Measurements from ENCODE around the gene JAM3. TPM values are rescaled to one million over a fixed set of nuclear protein-coding genes. Genes with fewer than 3 reads are reported as not detected.

Gene JAM3
- total RNA-seq, 4 donors from 2014 or later = 13.3 to 36.0 (median 16.8) TPM

GRCh38 chr11:134196756-134197155 is 127.9 kb downstream of the JAM3 start:
- Histone ChIP-seq H3K36me3 (peaks cover 8 to 28% of the 10 kb centered on the region in 2 donors), H3K9me3 (no peaks in the 10 kb centered on the region), H3K4me1 (no peaks in the 10 kb centered on the region), H3K27ac (no peak overlapping the region), H3K27me3 (no peaks in the 10 kb centered on the region), H3K4me3 (replicated peaks in 1 of 3) (no peak overlapping the region)
- TF ChIP-seq, protein P1, sequence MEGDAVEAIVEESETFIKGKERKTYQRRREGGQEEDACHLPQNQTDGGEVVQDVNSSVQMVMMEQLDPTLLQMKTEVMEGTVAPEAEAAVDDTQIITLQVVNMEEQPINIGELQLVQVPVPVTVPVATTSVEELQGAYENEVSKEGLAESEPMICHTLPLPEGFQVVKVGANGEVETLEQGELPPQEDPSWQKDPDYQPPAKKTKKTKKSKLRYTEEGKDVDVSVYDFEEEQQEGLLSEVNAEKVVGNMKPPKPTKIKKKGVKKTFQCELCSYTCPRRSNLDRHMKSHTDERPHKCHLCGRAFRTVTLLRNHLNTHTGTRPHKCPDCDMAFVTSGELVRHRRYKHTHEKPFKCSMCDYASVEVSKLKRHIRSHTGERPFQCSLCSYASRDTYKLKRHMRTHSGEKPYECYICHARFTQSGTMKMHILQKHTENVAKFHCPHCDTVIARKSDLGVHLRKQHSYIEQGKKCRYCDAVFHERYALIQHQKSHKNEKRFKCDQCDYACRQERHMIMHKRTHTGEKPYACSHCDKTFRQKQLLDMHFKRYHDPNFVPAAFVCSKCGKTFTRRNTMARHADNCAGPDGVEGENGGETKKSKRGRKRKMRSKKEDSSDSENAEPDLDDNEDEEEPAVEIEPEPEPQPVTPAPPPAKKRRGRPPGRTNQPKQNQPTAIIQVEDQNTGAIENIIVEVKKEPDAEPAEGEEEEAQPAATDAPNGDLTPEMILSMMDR (IDR thresholded peaks at IDR 0.05) = no peak
- no peak for TF ChIP-seq POLR2A (IDR thresholded peaks at IDR 0.05)
- 89% methylated on average over 4 of the region's 4 CpGs for WGBS, 2 donors
- intact Hi-C loops (cut with DNase I) = no loop called here
- no peak for DNase-seq

DNA sequence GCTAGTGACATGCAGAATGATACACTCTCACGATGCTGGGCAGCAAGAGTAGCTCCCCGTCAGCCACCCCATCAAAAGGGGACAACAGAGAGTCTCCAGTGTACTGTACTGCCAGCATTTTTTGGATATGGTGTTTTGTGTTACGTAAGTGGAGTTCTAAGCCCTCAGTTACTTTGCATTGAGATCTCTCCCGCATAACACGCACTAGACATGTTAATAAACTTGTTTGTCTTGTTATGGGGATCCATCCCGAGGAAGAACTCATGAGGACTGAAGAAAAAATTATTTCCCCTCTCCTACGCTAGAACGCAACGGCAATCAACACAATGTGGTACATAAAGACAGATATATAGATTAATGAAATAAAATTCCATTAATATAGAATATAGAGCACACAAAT is 130.7 kb downstream of the JAM3 start:
- Histone ChIP-seq H3K36me3 (peaks cover 6 to 31% of the 10 kb centered on the region in 2 donors), H3K4me3 (replicated peaks in 1 of 3) (no peak overlapping the region), H3K27ac (no peak overlapping the region), H3K4me1 (no peaks in the 10 kb centered on the region), H3K27me3 (no peaks in the 10 kb centered on the region), H3K9me3 (no peaks in the 10 kb centered on the region)
- TF ChIP-seq POLR2A (IDR thresholded peaks at IDR 0.05) = no peak
- TF ChIP-seq, protein P1 (IDR thresholded peaks at IDR 0.05) = no peak
- no peak for DNase-seq
- intact Hi-C loops (cut with DNase I) = no loop called here
- 92 to 98% methylated on average over 9 of the region's 9 CpGs for WGBS, 2 donors

DNA sequence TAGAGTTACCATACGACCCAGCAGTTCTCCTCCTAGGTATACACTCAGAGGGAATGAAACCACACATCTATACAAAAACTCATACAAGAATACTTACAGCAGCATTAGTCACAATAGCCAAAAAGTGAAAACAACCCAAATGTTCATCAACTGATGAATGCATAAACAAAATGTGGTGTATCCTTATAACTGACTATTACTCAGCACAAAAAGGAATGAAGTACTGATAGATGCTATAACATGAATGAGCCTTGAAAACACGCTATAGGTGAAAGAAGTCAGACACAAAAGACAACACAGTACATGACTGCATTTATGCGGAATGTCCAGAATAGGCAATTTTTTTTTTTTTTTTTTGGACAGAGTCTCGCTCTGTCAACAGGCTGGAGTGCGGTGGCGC is 131.8 kb downstream of the JAM3 start:
- no peak for TF ChIP-seq POLR2A (IDR thresholded peaks at IDR 0.05)
- TF ChIP-seq, protein P1 (IDR thresholded peaks at IDR 0.05) = no peak
- no peak overlapping the region for H3K4me3 ChIP-seq (replicated peaks in 1 of 3)

More for the DNA sequence above, 131.8 kb downstream of the JAM3 start:
- Histone ChIP-seq H3K27me3 (no peaks in the 10 kb centered on the region), H3K27ac (no peak overlapping the region), H3K9me3 (no peaks in the 10 kb centered on the region), H3K36me3 (peaks cover 7 to 32% of the 10 kb centered on the region in 2 donors), H3K4me1 (no peaks in the 10 kb centered on the region)
- intact Hi-C loops (cut with DNase I) = no loop called here
- 98% methylated on average over 6 of the region's 6 CpGs for WGBS, 2 donors
- no peak for DNase-seq

Other genes with a start within 250 kb of the JAM3 start
- under 1 TPM in 1 of 4 donors, not detected in 3; 0.94 TPM for gene SPATA19, start 223.6 kb upstream of the JAM3 start, total RNA-seq
- gene IGSF9B, start 112.1 kb upstream of the JAM3 start, total RNA-seq = 10 to 100 TPM in 3 of 4 donors, 1 to 10 TPM in 1; 9.7 to 36.5 (median 13.8) TPM
- 10 to 100 TPM; 17.5 to 31.4 (median 21.9) TPM for gene NCAPD3, start 154.9 kb downstream of the JAM3 start, total RNA-seq
- gene VPS26B, start 155.6 kb downstream of the JAM3 start, total RNA-seq = 10 to 100 TPM; 40.8 to 51.3 (median 44.4) TPM
- gene THYN1, start 184.3 kb downstream of the JAM3 start, total RNA-seq = 10 to 100 TPM; 42.4 to 77.9 (median 63.8) TPM
- gene ACAD8, start 184.5 kb downstream of the JAM3 start, total RNA-seq = 100 to 1,000 TPM in 1 of 4 donors, 10 to 100 TPM in 3; 57.2 to 130 (median 73.2) TPM
- 1 to 10 TPM in 2 of 4 donors, under 1 TPM in 2; 0.63 to 2.0 (median 0.94) TPM for gene GLB1L3, start 207.3 kb downstream of the JAM3 start, total RNA-seq